Posterior cingulate gyrus (tissue), 11 donors: ENCODE data around the gene CCDC110.

Source experiments
- DNase-seq, 10 donors: peaks; one replicate each; pipeline versions ENCODE4 v3.0.0 to v3.0.0-alpha.2; 2020 to 2021; ENCODE audit warnings: mixed read lengths in 3 of 10
- intact Hi-C: fragments of 100-400 bp; cut with DNase I; formaldehyde crosslinking; loops from one replicate; pipeline ENCODE4 v1.15.1; 2023

The CCDC110 gene

DNA sequence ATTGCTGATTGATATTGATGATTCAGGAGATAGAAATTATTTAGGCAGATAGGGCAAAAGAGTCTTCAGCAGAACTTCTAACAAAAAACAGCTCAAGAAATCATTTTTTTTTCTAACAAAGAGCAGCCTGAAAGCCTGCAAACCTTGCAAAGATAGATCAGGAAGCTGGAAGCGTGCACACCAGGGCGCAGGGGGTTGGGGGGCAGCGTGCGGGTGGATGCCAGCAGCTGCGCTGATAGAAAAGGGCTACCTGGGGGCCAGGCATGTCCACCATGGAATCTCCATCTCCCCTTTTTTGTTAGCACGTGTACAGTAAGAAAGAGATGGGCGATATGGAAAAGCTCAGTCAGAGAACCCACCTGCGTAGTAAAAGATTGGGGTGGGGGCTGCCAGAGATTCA lies 1.7 kb upstream of the CCDC110 start:
- intact Hi-C loops: loop anchor here (10.0 kb wide), 1 partner anchor 62 kb away; the partner anchor contains the start of gene PDLIM3
- DNase-seq: no peak

DNA sequence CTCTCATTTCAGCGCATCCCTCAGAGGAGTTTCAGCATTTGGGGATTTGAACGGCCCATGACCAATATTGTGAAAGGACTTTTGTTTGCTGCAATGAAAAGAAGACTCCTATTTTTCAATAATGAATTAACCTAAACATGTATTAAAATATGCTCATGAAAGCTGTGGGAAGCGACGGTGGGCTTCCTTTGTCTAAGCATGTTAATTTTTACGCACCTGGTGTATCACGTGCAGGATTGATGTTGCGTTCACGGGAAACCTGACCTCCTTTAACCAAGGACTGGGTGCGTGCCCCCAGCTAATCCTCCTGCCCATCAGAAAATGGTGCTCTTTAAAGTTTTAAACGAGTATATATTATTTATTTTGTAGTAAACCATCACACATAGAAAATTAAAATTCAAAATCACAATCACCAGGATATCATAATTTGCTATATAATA lies 590 bp upstream of the CCDC110 start:
- intact Hi-C loops: loop anchor here (10.0 kb wide), 1 partner anchor 63 kb away; the partner anchor contains the start of gene PDLIM3
- DNase-seq: no peak

DNA sequence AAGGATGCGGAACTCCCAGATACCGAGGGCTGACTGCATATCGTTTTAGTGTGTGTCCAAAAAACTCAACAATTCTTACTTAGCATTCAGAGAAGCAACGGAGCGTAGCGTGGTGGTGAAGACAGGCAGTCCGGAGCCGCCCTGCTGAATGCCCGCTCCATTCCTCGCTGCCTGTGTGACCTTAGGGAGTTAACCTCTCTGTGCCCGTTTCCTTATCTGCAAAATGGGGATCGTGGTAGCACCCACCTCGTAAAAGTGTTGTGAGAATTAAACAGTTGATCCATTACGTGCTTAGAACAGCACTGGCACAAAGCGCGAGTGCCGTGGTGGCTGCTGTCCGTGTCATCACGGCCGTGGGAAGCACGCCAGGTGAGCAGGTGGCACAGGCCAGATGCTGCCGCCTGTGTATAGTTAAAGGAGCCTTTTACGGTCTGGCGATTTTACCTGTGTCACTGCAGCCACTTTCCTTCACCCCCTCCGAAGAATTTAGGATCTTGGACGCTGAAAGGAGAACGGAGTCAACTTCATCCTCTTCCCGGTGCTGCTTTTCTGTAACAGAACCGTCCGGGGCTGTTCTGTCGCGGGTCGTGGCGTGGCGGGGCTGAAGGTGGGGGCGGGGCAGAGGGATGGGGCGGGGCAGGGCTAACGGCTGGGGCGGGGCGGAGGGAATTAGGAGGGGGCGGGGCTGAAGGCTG lies 885 bp downstream of the CCDC110 start:
- DNase-seq: peak in 9 of 10 donors; percentile 31 to 91 (median 35)
- intact Hi-C loops: loop anchor here (1.0 to 10.0 kb wide), 4 partner anchors 46 to 127 kb away; partner anchors contain the start of genes ANKRD37, PDLIM3 and UFSP2

DNA sequence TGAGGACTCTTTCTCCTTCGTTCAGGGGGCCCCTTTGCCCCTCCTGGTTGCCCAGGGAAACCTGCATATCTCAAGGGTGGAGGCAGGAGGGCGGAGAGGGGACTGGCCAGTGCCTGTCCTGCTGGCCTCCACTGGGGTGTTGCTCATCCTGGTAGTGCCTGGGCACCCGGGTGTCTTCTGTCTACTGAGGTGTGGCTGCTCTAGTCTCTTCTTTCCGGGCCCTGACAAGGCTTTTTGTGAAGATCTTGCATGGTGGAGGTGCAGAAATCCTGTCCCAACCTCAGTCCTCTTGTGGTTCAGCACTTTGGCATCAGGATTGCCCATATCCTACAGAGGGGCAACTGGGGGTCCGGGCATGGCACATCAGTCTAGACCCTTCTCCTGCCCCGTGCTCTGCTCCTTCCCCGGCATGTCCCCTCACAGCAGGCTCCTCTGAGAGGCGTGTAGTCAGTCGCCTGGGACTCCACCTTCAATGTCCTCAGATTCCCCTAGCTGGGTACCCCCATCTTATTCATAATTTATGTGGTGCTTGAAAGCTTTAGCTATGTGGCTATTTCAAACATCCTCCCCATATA lies 1.9 kb downstream of the CCDC110 start:
- peak in 1 of 10 donors; percentile 79 for DNase-seq
- intact Hi-C loops: loop anchor here (2.0 to 10.0 kb wide), 3 partner anchors 45 to 73 kb away; partner anchors contain the start of genes ANKRD37, PDLIM3 and UFSP2

DNA sequence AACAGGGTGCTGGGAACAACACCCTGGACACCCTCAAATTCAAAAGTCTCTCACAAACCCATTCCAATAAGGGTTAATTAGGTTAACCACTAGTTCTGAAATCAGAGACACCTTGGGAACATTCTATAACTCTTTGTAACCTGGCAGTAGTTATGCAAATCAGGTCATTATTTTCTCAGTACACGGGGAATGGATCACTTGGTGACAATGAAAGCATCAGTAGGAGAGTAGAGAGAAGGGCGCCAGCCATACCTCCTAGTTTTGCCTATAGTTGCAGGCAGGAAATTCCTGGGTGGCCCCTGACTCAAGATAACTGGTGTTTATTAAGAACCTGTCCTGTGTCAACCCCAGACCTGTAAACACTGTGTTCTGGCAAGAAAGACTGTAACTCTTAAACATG lies 2.5 kb downstream of the CCDC110 start:
- no peak for DNase-seq
- intact Hi-C loops: no loop called here

DNA sequence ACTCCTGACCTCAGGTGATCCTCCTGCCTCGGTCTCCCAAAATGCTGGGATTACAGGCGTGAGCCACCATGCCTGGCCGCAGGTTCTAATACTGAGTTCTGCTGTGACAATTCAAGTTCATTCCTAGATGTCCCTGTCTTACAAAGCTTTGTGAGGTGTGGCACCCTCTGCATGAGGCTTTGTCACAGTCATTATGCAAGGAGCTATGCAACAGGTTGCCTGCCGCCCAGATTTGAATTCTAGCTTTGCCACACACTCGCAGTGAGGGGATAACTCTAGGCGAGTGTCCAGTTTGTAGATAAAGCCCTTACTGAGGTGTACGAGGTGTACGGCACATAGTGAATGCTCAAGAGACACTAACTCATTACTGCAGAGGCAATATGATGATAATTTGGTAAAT lies 3.5 kb downstream of the CCDC110 start:
- intact Hi-C loops: no loop called here
- DNase-seq: no peak

DNA sequence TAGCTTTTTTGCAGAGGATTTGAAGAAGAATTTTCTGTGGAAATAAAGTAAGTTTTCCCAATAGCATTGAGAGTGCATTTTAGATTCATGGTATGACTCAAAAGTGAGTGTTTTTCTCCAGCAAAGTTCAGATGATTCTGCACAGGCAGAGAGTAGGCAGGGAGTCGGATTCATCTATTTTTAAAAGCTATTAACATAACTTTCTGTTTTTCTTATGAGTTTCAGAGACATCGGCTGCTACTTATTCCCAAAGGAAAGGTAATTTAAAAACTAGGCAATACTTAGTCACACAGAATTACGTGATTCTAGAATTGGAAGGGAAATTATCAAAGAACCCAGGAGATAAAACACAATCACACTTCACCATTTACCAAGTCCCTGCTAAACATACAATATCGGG lies 4.4 kb downstream of the CCDC110 start:
- intact Hi-C loops: no loop called here
- peak in 1 of 10 donors; percentile 19 for DNase-seq

DNA sequence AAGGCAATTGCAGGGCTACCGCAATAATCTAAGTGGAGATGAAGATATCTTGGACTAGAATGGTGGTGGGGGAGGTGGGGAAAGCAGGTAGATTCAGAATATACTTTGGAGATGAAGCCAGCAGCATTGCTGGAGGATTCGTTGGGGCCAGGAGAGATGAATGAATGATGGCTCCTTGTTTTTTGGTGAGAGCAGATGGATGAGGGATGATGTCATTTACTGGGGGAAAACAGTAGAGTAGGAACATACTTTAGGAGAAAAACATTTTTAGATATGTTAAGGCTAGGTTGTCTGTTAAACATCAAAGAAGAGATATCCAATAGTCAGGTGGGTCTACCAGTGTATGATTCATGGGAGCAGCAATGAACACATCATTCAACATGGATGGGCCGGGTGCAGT lies 5.8 kb downstream of the CCDC110 start:
- intact Hi-C loops: no loop called here
- DNase-seq: no peak

DNA sequence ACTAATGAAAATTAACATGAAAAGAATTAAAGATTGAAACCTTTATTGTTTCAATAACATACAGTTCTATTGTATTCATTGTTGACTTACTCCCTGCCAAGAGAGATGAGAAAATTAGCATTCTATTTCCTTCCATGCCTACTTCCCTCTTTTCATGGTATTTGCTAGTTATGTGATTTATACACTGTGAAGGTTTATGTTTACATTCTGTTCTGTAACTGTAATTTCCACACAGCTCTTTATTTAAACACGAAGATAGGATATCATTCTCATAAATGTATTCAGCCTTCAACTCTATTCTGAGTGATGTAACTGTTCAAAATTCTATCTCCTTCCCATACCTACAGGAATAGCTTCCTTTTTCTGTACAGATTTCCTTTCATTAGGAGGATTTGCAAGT lies 6.6 kb downstream of the CCDC110 start:
- no peak for DNase-seq
- intact Hi-C loops: no loop called here

DNA sequence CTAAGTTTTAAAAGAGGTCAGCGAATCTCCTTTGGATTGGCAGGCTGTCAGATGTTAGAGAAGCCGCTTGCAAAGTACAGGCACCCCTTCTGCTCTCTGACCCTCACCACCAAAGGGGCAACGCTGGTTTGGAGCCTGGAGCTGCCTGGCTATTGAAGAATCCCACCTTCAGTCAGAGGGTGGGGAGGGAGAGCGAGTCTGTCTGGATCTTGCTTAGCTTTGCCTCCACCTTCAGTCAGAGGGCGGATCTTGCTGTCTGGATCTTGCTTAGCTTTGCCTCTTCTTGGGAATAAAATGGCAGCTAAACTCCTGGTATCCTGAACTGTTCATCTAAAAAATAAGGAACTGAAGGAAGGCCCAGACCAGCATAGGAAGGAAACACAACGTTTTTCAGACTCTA lies 7.3 kb downstream of the CCDC110 start:
- intact Hi-C loops: no loop called here
- no peak for DNase-seq

DNA sequence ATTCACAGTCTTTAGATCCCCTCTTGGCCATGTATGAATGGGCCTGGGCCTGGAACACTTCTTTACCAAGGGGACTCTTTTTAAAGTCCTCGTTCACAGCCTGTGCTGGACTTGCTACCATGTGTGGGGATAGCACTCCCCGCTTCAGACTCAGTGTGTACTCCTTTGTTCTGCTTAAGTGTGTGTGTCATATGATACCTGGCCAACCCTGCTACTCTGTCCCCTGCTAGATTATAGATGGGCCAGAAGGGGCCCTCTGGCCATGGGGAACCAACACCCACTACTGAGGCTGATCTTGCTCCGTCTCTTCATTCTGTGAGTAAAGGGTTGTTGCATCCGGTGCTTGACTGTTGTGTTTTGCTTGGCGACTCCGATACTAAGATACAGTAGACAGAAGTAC lies 8.0 kb downstream of the CCDC110 start:
- no peak for DNase-seq
- intact Hi-C loops: no loop called here

DNA sequence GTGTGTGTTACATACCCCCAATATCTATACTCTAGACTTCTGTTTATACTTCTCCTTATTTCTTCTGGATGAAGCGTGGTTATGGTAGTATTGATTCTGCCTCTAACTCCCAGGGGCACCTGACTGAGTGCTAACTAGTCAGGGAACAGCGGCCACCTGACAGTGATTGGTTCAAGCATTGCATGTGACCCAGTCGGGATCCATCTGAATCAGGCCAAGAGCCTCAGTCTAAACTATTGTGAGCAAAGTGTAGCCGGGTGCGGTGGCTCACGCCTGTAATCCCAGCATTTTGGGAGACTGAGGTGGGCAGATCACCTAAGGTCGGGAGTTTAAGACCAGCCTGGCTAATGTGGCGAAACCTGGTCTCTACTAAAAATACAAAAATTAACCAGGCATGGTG lies 10.0 kb downstream of the CCDC110 start:
- DNase-seq: peak in 1 of 10 donors; percentile 66
- intact Hi-C loops: no loop called here

DNA sequence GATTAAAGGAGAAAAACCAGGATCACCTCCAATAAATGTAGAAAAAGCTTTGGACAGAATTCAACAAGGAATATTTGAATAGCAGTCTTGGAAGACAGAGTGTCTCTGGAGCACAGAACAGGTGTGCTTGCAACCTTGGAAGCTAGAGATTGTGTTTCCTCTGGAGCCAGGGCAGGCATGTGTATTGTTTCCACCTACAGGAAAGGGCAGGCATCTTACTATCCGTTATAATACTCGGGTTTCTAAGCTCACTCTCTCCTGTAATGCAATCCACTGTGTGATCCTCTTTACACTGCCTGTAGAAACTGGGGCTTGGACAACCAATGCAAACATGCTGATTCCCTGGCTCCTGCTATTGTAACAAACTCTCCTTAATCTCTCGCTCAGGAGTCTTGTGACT lies 14.4 kb downstream of the CCDC110 start:
- intact Hi-C loops: no loop called here
- DNase-seq: no peak

DNA sequence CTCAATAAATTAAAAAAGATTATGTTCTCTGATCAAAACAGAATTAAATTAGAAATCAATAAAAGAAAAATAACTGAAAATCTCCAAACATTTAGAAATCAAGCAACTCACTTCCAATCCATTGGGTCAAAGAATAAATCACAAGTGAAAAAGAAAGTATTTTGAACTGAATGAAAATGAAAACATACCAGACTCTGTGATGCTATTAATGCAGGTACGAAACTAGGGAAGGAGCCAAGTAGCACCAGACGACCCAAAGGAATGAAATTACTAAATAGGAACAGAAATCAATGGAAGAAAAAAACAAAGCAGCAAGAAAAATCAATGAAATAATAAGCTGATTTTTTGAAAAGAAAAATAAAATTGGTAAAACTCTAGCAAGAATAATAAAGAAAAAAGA lies 15.4 kb downstream of the CCDC110 start:
- intact Hi-C loops: no loop called here
- DNase-seq: no peak

DNA sequence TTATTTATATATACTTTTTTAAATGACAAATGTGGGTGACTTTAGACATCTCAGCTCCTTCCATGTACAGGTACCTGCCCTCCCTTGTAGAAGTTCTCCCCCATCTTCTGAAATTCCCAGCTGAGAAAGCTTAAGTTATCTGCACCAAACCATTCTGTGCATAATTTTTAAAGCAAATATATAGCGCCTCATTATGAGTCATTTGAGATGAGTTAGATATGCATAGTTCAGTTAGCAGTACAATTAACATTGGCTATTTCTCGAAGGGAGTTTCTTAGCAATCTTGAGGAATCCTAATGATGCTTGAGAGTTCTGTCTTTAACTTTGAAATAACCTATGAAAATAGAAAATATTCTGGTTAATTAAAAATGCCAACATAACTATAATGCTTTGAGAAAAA lies 26.3 kb downstream of the CCDC110 start:
- intact Hi-C loops: no loop called here
- no peak for DNase-seq

DNA sequence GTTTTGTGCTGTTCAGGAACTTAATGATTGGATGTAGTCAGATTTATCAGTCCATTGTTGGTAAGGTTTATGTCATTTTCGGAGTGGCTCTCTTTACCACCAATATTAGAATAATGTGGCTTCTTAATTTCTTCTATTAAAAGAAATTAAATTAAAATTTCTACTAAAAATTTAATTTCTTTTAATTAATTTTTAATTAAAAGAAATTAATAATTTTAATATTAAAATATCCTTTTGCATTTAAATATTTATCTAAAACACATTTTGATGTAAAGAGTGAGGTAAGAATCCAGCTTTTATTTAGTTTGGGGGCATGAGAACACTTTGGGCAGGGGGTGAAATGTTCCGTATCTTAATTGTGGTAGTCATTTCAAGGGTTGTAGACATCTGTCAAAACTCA lies 30.1 kb downstream of the CCDC110 start:
- DNase-seq: no peak
- intact Hi-C loops: no loop called here

DNA sequence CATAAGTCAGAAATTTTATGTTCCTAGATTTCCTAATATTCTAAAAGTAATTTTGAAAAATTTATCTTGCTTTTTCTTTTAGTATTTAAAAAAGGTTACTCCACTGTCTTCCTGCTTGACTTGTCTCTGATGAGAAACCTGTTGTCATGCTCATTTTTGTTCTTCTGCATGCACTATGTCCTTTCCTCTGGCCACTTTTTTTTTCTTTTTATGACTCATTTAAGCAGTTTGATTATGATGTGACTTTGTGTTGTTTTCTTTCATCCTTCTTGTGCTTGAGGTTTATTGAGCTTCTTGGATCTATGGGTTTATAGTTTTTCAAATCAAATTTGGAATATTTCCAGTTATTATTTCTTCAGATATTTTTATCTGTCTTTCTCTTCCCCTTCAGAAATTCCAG lies 33.7 kb downstream of the CCDC110 start:
- intact Hi-C loops: no loop called here
- DNase-seq: no peak

DNA sequence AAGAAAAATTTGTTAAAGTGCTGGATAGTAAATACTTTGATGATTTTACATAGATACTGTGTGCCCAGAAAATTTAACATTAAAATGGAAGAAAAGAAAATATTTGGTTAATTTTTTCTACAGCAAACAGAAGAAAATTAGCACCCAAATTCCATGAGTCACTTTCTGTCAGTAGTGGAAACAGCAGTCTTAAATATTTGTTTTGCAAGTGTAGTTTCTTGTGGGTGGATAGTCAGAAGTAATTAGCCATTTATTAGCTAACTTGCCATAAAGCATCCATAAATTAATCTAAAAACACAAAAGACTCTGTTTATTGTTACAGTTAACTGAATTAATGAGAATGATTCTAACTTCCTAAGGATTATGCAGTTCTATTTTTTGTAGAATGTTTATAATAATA lies 36.1 kb downstream of the CCDC110 start:
- DNase-seq: no peak
- intact Hi-C loops: no loop called here

DNA sequence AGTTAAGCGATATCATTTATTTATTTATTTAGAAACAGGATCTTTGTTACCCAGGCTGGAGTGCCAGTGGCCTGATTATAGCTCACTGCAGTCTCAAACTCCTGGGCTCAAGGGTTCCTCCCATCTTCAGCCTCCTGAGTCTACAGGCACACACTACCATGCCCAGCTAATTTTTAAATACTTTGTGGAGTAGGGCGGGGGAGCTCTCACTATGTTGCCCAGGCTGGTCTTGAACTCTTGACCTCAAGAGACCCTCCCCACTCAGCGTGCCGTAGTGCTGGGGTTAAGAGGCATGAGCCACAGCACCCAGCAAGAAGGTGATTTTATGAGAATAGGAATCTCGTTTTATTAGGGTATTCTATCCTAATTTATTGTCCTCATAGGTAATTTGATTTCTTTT lies 41.9 kb downstream of the CCDC110 start:
- no peak for DNase-seq
- intact Hi-C loops: loop anchor here (10.0 kb wide), 2 partner anchors 225 to 595 kb away; partner anchors contain the start of genes CFAP97 and SNX25

DNA sequence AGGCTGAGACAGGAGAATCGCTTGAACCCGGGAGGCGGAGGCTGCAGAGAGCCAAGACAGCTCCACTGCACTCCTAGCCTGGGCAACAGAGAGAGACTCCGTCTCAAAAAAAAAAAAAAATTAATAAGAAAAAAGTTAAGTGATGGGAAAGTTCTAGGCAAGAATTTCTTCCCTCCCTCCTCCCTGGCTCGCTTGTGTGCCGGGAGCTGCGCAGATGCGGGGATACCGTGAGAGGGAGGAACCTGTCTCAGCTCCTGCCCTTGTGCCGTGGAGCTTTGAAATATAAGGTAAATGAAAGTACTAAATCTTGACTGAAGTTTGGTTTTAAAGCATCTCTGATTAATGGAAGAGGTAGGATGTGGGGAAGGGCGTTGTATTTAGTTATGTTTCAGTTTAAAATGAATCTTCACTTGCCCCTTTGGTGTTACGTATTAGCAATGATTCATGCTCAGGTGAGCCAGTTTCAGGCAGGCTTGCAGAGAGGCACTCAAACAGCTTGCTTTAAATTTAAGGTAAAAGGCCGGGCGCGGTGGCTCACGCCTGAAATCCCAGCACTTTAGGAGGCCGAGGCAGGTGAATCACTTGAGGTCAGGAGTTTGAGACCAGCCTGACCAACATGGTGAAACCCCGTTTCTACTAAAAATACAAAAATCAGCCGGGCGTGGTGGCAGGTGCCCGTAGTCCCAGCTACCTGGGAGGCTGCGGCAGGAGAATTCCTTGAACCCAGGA lies 44.4 kb downstream of the CCDC110 start:
- intact Hi-C loops: loop anchor here (10.0 kb wide), 2 partner anchors 222 to 598 kb away; partner anchors contain the start of genes CFAP97 and SNX25
- DNase-seq: peak in 1 of 10 donors; percentile 50
